ELR (cell line): ENCODE data around the gene DEPP1.

ENCODE experiments used
- DNase-seq: peaks from one replicate; pipeline ENCODE4 v3.0.0-alpha.2; 2015; ENCODE audit warnings: low read depth

Gene DEPP1

GRCh38 chr10:44966816-44967509, 11.6 kb downstream of the DEPP1 start:
- DNase-seq, result peak; percentile 29

- DNase-seq, result peak; percentile 28
These were observed 12.3 kb downstream of the DEPP1 start for GRCh38 chr10:44966129-44966815.

GRCh38 chr10:44965651-44966097, 12.9 kb downstream of the DEPP1 start:
- DNase-seq, result no peak

DNA sequence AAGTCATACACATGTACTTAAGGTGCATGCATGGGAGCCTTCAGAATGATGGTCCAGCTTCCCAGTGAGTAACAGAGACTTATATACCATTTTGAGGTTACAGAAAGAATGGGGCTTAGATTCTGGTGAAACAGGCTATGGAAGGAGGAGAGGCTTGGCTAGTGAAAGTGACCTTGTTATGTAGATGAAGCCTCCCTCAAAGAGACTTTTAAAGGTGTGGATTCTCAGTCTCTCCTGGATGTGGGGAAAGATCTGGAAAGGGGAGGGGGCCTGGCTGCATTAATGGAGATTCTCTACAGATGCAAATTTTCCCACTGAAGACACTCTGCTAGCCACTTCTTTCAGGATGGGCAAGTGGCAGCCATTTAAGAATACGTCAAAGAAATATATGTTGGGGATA, 13.5 kb downstream of the DEPP1 start:
- no peak for DNase-seq

DNA sequence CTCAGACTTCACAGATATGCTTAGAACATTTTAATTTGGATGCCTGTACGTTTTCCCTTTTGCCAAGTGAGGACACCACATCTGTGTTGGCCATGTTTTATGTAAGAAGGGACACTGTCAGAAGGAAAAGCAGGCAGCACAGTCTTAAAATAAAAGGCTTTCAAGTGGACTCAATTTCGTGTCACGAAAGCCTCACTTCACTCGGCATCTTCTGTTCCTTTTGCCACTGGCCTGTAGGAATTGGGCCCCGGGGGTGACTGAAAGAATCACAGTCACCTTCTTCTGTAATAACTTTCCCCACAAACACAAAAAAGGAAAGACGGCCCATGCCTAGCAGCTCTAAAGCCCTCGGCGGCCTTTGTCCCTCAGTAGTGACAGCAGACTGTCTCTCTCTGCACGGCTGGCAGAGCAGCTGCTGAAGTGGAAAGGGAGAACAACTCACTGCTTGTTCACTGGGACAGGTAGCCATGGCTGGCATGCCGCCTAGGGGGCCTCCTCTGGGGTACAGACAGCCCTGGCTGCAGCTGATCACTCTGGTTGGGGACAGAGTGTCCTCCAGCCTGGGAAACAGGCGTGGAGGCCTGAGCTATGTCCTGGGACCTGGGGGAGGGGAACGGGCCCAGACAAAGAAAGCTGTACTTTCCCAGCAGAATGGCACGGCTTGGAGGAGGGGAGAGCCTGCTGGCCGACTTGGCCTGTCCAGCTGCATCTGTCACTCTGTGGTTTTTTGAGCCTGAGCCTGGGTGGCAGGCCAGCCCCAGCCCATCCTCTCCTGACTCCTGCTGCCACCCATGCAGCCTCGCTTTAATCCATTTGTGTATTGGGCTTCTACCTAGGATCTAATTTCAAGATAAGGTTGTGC, 14.6 kb downstream of the DEPP1 start:
- no peak for DNase-seq

DNA sequence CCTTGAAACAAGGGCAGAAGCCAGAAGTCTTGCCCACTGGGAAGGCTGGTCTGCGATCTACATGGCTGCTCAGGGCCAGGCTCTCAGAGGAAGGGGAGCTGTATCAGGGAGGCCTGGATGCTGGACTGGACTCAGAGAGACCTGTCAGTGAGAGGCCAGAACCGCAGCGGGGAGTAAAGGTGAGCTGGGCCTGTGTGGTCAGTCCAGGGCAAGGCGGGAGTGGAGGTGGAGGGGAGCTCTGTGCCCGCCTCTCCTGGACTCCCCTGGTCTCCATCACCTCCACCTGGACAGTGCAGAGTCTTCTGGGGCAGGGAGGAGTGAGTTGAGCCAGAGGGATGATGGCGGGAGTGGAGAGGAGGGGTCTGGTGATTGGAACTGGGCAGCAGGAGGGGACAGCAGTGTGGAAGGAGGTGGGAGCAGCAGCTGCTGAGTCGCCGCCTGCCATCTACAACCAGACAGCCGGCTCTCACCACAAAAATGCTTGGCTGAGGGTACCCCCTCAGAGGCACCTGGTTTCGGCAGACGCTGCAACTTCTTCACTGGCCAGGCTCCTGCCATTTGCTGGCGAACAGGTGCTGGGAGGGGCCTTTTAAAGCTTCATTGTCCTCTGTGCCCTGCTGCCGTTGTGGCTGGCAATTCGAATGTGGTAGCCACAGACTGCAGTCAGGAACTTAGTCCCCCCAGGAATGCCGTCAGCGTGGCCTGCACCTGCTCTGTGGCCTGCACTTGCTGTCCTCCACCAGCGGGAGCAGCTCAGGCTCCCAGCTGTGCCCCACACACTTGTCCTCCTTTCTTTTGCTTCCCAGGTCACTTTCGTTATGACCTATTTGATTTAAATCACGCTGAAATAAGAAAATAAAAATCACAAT, 15.5 kb downstream of the DEPP1 start:
- no peak for DNase-seq

- DNase-seq, result no peak
These were observed 16.5 kb downstream of the DEPP1 start for GRCh38 chr10:44961931-44962750.

DNA sequence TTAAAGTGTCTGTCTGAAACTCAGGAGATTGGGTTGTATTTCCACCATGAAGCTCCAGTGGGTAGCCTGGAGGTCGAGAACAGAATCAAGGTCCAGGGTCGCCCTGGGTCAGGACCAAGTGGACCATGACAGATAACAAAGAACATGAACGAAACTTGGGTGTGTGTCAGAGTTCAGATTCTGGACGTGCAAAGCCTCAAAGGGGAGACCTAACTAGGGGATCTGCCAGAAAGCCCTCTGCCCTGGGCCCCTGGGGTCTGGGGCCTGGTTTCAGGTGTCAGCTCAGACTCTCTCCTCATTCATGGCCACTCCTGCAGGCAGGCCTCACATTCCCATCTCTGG, 17.4 kb downstream of the DEPP1 start:
- DNase-seq, result no peak

DNA sequence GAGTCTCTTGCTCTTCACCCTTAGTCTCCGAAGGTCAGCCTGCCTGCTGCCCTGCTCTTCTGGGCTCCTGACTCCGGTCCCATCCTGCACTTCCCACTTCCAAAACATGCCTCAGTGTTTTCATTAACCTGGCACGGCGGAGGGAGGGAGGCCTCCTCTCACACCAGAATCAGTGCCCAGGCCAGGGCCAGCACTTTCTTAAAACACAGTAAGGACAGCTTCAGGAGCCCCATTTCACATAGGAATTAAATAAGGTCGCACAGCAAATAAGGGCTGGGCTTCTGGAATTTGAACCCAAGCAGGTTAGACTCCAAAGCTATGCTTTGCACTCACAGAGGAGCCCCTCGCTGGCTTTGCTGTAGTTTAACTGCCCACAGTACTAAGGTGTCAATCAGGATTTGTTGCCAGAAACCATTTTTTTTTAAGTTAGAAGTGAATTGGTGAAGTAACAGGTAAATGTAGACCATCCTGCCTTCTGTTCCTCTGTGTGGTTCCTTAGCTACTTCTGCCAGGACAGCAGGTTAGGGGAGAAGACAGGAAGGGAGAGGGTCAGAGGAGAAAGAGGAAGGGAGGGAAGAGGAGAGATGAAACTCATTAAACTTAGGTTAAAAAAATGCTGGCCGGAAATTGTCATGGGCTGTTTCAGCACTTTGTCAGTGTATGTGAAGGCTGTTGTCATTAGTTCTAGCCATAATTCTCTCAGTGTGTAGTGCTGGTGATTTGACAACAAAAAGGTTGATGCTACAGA, 18.0 kb downstream of the DEPP1 start:
- no peak for DNase-seq

DNA sequence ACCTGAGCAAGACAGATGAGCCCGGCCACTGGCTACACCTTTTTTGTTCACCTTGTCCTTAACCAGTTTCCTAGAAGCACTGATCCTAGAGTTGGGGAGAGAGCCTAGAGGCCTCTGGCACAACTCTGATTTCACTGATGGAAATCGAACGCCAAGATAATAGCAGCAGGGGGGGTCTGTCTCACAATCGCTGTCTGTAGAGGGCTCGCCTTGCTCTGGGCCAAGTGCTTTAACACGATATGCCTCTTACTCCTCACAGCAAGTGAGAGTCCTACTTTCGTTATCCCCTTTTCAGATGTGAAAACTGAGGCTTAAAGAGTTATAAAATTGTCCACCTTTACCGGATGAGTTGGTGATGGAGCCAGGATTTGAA, 18.5 kb downstream of the DEPP1 start:
- DNase-seq, result no peak

DNA sequence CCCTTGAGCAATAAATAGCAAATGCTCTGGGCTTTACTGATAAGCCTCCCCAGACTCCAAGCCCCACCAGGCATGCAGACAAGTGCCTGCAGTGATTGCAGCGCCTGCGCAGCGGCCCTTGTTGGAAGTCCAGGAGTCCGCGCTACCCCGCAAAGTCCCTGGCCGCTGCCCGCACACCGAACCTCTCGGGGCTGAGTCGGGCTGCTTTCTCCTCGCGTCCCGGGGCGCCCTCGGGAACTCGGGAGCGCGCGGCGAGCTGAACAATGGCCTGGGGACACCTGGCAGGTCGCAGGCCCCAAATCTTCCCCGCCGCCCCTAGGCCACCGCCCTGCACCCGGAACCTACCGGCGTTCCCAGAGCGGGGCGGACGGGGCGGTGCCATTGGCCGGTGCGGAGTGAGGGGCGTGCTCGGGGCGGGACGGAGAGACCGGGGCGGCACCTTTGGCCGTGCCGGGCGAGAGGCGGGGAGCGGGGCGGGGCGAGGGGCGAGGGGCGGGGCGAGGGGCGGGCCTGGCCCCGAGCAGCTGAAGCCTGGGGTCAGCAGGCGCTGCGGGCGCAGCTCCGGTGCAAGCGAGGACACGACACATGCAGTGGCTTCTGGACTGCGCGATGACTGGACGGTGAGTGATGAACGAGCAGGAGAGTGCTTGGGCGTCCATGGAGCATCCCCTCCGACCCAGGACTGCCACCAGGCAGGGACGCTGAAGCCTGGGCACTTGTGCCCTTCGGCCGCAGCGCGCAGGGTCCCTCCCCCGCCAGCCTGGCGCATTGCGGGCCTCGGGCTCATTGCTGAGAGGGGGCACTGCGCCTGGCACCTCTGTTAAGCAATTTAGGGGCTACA, 19.1 kb downstream of the DEPP1 start, which contains the start of gene RASSF4:
RASSF4 (plus strand) TSS at position 556 of the 841 bp plus-strand sequence. CDS start 10,401 bp downstream, outside the sequence.
- DNase-seq, result peak; percentile 90

DNA sequence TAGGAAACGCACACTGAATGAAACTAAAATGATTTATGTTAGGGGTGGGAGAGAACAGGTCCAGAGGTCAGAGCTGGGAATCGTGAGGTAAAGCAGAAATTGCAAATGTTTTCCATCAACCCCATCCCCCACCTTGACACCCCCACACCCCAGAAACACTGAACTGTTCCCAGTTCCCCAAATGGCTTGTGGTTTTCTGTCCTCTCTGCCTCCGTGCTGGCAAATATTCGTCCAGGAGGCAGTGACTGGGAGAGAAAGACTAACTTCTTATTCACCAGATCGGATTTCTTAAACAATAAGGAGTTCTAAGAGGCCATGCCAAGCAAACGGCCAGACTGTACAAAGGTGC, 19.7 kb downstream of the DEPP1 start:
- DNase-seq, result no peak

DNA sequence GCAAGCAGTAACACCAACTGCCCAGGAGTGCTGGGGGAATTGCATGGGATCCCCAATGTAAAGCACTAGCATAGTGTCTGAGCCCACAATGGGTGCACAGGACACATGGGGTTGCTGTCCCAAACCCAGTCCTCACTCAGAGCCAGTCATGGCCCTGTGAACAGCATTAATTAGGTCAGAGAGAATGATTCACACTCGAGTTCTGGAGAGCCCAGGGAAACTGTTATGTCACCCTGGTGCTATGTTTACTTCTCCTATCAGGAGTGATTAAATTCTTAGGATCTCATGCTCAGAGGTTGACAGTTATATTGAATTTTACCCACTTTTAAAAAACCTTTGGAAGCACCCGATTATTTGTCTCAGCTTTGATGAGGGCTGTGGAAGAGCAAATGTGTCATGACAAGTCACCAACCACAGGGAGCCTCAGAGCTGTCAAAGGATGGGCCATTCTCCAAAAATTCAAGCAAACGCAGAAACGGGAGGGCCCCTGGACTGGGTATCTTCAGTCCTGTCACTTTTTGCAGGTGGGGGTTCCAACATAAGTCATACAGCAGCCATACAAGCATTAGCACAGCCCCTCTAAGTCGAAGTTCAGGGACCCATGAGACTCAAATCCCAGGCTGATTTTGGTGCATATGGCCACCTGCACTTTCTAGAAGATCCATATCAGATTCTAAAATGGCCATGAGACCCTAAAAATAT, 20.3 kb downstream of the DEPP1 start:
- peak; percentile 70 for DNase-seq

GRCh38 chr10:44956717-44957706, 21.6 kb downstream of the DEPP1 start:
- DNase-seq, result no peak

DNA sequence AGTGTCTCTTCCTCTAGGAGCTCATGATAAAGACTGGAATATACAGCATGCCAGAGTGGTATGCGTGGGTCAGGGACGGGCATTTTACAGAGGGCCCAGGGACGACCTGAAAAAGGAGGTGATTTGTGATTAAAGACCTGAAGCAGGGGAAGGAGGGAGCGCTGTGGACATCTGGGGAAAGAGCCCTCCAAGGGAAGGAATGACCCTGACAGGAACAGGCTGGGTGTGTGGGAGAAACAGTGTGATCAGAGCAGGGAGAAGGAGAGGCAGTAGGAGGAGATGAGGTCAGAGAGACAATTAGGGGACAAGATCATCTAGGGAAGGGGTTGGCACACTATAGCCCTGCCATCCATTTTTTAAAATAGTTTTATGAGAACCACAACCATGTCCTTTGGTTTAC, 22.4 kb downstream of the DEPP1 start:
- DNase-seq, result no peak

DNA sequence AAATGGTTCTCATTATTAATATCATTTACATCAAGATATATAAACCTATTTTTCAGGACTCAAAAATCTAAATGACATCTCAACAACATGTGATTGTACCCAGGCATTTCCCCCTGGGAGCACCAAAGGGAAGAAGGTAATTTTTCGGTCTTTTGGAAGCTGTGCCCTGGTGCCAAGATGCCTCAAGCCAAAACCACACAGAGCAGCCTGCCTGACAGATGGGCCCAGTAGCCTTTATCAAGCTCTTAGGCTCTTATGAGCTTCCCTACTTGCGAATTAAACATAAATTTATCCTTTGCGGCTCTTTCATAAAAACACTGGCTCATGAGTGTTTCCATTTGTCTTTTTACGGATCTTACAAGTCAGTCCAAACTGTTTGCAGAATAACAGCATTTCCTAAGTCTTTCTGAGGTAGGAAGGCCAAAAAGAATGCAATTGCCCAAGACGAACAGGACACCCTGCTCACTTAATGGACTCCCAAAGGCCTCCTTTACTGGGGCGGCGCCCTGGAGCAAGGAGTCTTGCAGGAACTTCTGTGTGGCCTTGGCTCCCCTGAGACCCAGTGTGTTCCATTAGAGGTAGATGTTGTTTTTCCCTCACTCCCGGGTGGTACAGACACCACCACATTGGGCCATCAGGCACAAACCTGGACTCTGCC, 23.1 kb downstream of the DEPP1 start:
- no peak for DNase-seq

- no peak for DNase-seq
These were observed 23.6 kb downstream of the DEPP1 start for GRCh38 chr10:44954962-44955361.
